Ovary (tissue), 9 donors: ENCODE measurements around the gene HCN4. TPM values are rescaled to one million over a fixed set of nuclear protein-coding genes. Genes with fewer than 3 reads are reported as not detected.

ENCODE experiments used
- DNase-seq, 5 donors: peaks; one replicate each; pipeline ENCODE4 v3.0.0-alpha.2; 2019 to 2020
- H3K27ac ChIP-seq, 2 donors: fragments of 200-600 bp; one replicate each; pipeline versions ENCODE4 v1.5.1 to v1.8.0; 2019 to 2022
- H3K27me3 ChIP-seq: fragments of 200-600 bp; one replicate; pipeline ENCODE4 v1.8.0; 2022
- H3K36me3 ChIP-seq: fragments of 200-600 bp; sonication (generic); one replicate; pipeline ENCODE4 v1.5.1; 2019
- H3K4me1 ChIP-seq: one replicate; pipeline ENCODE4 v1.8.1; 2013; ENCODE audit warnings: mild to moderate bottlenecking, moderate library complexity; ENCODE audit not compliant: insufficient read depth
- H3K4me3 ChIP-seq: fragments of 200-600 bp; sonication (generic); one replicate; pipeline ENCODE4 v1.5.1; 2017
- H3K9me3 ChIP-seq, 2 donors: fragments of 200-600 bp in 1 of 2; sonication (generic) in 1 of 2; one replicate each; pipeline versions ENCODE4 v1.5.1 to v1.8.1; 2013 to 2019; ENCODE audit warnings: mild to moderate bottlenecking in 1 of 2, moderate library complexity in 1 of 2
- EP300 ChIP-seq: sonication (generic); formaldehyde crosslinking; IDR thresholded peaks from one replicate; pipeline ENCODE4 v1.6.1; 2017; ENCODE audit warnings: antibody characterized with exemption
- POLR2A ChIP-seq: fragments of 450-650 bp; IDR thresholded peaks from one replicate; pipeline ENCODE4 v1.6.1; 2017; ENCODE audit warnings: antibody characterized with exemption, mild to moderate bottlenecking, moderate library complexity
- WGBS, 3 donors: extraction: QIAGEN DNeasy Blood & Tissue Kit in 1 of 3; methylation state at CpG; one replicate each; pipeline versions ENCODE4 v1.1.5 to v1.1.7; 2013 to 2017; 5-methylcytosine and 5-hydroxymethylcytosine counted together
- intact Hi-C, 4 donors: fragments of 100-400 bp; cut with DNase I; formaldehyde crosslinking; loops; one replicate each; pipeline versions ENCODE4 v1.11.0 to v1.15.1; 2022 to 2023
- polyA plus RNA-seq, 2 donors: library from polyadenylated mRNA; stranded (reverse); fragments of 200-250 nt in 1 of 2; fragments of 350-450 nt in 1 of 2; fragmentation: Illumina TruSeq in 1 of 2; extraction: RNeasy Lipid Tissue Mini Kit (QIAGEN cat#74804) in 1 of 2; gene quantifications; one replicate each; pipeline ENCODE4 v1.2.3, GENCODE V29; 2013 to 2014
- total RNA-seq, 7 donors: library from RNA; depleted of rRNA in 2 of 7; stranded (reverse); fragments of >200 nt in 2 of 7; fragmentation: NEBNext Ultra II Directional in 3 of 7; extraction: Animal tissue kit (Norgen Biotek cat#: 25700) in 3 of 7; gene quantifications; one replicate each; pipeline versions ENCODE4 v1.1.0 to v1.2.4, GENCODE V29; 2016 to 2023
- TF ChIP-seq, protein P1 (sequence below), 3 donors: fragments of 450-650 bp in 2 of 3; fragments of 200-600 bp in 1 of 3; IDR thresholded peaks; one replicate each; pipeline versions ENCODE4 v1.5.1 to v1.8.0; 2016 to 2022; ENCODE audit warnings: antibody characterized with exemption in 3 of 3, mild to moderate bottlenecking in 1 of 3
- donor health status: DM: no; HTN: no; CAD: no; lungs with moderate emphysema.
- donor health status: DM: no; HTN: no; CAD: no.
- donor health status: Bipolar disorder and iron deficiency.
- donor health status: DM: yes; HTN: yes; CAD: no.
- donor health status: DM: no; HTN: no; CAD: no.
- donor health status: DM: yes; HTN: yes; CAD: no.

Gene HCN4
- total and polyA plus RNA-seq, 9 donors = 0.03 TPM; not detected in 8

DNA sequence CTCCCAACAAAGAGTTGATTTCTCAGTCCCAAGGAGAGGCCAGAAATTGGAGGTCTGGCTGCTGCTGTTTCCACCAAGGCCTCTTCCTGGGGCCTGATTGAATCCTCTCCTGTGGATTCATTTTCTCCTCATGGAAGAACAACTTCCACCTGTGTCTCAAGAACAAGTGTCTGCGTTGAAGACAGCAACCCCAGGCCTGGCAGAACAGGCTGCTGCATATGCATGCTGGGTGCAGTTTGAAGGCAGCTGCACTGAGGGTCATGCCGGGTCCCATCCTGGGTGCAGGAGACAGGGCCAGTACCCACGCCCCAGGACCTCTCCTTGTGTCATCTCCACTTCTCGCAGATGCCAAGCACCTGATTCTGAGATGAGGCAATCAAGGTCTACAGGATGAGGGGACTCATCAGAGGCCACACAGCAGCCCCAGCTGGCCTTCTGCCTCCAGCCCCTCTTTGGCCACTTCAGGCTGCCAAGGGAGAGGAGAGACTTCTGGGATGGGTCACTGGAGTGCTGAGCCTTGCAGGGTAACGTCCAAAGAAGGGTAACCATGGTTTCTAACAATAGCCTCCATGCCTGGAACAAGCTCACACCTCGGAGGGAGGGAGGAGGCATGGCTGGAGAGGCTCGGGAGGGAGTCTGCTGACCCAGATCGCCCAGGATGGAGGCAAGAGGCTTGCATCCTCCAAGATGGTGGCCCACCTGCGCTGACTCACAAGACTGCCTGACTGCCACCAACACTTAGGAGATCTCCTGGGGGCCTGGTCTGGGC lies 30.0 kb downstream of the HCN4 start:
- DNase-seq = no peak
- intact Hi-C loops = no loop called here
- TF ChIP-seq EP300 (no peak), POLR2A (no peak)
- TF ChIP-seq, protein P1, sequence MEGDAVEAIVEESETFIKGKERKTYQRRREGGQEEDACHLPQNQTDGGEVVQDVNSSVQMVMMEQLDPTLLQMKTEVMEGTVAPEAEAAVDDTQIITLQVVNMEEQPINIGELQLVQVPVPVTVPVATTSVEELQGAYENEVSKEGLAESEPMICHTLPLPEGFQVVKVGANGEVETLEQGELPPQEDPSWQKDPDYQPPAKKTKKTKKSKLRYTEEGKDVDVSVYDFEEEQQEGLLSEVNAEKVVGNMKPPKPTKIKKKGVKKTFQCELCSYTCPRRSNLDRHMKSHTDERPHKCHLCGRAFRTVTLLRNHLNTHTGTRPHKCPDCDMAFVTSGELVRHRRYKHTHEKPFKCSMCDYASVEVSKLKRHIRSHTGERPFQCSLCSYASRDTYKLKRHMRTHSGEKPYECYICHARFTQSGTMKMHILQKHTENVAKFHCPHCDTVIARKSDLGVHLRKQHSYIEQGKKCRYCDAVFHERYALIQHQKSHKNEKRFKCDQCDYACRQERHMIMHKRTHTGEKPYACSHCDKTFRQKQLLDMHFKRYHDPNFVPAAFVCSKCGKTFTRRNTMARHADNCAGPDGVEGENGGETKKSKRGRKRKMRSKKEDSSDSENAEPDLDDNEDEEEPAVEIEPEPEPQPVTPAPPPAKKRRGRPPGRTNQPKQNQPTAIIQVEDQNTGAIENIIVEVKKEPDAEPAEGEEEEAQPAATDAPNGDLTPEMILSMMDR (IDR thresholded peaks at IDR 0.05) = no peak
- Histone ChIP-seq H3K4me3 (no peak overlapping the region), H3K36me3 (no peaks in the 10 kb centered on the region), H3K27me3 (no peaks in the 10 kb centered on the region), H3K27ac (no peak overlapping the region), H3K4me1 (no peaks in the 10 kb centered on the region), H3K9me3 (no peaks in the 10 kb centered on the region)
- 78 to 86% (median 80%) methylated on average over 9 of the region's 9 CpGs for WGBS, 3 donors

DNA sequence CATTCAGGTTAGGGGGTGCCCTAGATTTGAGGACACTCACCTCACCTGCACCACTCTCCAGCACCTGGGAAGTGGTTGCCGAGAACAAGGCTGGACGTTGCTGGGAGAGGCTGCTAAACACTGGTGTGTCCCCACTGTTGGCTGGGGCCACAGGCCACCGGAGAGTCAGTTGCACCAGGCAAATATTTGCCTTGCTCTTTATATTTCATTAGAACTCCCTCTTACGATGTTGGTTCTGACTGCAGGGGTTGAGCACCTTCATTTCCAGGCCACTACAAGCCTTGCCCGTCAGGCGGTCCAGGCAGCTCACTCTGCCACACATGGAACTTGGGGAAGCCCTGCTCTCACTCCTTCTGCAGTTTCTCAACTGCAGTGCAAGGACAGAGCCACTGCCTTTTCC lies 30.7 kb downstream of the HCN4 start:
- WGBS, 3 donors = 76 to 89% (median 86%) methylated on average over 6 of the region's 6 CpGs
- H3K9me3 ChIP-seq = no peaks in the 10 kb centered on the region
- H3K4me1 ChIP-seq = no peaks in the 10 kb centered on the region
- TF ChIP-seq POLR2A = no peak
- TF ChIP-seq, protein P1 (IDR thresholded peaks at IDR 0.05) = no peak
- TF ChIP-seq EP300 = no peak
- H3K27ac ChIP-seq = no peak overlapping the region
- H3K27me3 ChIP-seq = no peaks in the 10 kb centered on the region
- H3K36me3 ChIP-seq = no peaks in the 10 kb centered on the region
- no peak for DNase-seq
- H3K4me3 ChIP-seq = no peak overlapping the region
- intact Hi-C loops = no loop called here

DNA sequence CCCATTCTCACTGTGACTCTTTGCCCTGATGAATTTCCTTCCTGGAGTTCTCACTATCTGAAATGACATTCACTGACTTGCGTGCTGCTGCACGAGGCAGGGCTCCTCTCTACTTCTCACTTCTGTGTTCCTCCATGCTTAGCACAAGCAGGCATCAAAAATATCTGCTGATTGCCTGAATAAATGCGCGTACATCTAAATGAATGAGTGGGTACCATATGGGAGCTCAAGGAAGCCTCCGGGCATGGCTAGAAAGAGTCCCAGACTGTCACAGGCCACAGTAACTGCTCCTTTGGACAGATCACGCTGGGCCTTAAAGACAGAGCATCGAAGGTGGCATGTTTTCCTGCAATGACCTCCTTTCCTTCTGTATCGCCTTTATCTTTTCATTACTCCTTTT lies 31.6 kb downstream of the HCN4 start:
- TF ChIP-seq POLR2A (no peak), EP300 (no peak)
- TF ChIP-seq, protein P1 (IDR thresholded peaks at IDR 0.05) = no peak
- no peak overlapping the region for H3K4me3 ChIP-seq
- 82 to 89% (median 84%) methylated on average over 8 of the region's 8 CpGs for WGBS, 3 donors
- H3K4me1 ChIP-seq = no peaks in the 10 kb centered on the region
- H3K27me3 ChIP-seq = no peaks in the 10 kb centered on the region
- H3K9me3 ChIP-seq = no peaks in the 10 kb centered on the region
- H3K27ac ChIP-seq = no peak overlapping the region
- H3K36me3 ChIP-seq = no peaks in the 10 kb centered on the region
- no peak for DNase-seq
- intact Hi-C loops = no loop called here

DNA sequence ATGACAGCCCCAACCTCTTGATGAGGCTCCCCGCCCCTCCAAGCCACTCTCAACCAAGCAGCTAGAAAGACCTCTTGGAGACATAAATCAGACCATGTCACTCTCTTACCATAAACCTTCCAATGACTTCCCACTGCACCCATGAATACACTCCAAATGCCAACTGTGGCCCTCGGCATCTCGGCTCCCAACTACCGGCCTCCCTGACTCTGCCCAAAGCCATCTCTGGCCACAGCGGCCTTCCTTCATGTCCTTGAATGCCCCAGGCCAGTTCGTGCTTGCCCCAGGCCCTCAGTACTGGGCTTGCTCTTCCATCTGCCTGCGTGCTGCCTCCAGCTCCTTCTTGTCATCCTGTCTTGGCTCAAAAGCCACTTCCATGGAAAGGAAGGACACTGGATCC lies 32.0 kb downstream of the HCN4 start:
- Histone ChIP-seq H3K36me3 (no peaks in the 10 kb centered on the region), H3K4me1 (no peaks in the 10 kb centered on the region), H3K27me3 (no peaks in the 10 kb centered on the region), H3K9me3 (no peaks in the 10 kb centered on the region), H3K27ac (no peak overlapping the region), H3K4me3 (no peak overlapping the region)
- intact Hi-C loops = no loop called here
- WGBS, 3 donors = 82 to 87% (median 83%) methylated on average over 7 of the region's 7 CpGs
- TF ChIP-seq EP300 = no peak
- no peak for TF ChIP-seq POLR2A
- TF ChIP-seq, protein P1 (IDR thresholded peaks at IDR 0.05) = no peak
- DNase-seq = no peak
